IPS-11a (cell line): ENCODE data around the gene AHNAK2.
"Not testable (repeated sequence)": the region's sequence is repeated elsewhere in the genome, so short reads cannot be mapped to it uniquely, and the experiment has no call there.

Experiments
- H3K4me3 ChIP-seq: one replicate; pipeline ENCODE4 v1.5.1; 2013; ENCODE audit warnings: low read depth, low read length, control low read depth

Gene AHNAK2

DNA sequence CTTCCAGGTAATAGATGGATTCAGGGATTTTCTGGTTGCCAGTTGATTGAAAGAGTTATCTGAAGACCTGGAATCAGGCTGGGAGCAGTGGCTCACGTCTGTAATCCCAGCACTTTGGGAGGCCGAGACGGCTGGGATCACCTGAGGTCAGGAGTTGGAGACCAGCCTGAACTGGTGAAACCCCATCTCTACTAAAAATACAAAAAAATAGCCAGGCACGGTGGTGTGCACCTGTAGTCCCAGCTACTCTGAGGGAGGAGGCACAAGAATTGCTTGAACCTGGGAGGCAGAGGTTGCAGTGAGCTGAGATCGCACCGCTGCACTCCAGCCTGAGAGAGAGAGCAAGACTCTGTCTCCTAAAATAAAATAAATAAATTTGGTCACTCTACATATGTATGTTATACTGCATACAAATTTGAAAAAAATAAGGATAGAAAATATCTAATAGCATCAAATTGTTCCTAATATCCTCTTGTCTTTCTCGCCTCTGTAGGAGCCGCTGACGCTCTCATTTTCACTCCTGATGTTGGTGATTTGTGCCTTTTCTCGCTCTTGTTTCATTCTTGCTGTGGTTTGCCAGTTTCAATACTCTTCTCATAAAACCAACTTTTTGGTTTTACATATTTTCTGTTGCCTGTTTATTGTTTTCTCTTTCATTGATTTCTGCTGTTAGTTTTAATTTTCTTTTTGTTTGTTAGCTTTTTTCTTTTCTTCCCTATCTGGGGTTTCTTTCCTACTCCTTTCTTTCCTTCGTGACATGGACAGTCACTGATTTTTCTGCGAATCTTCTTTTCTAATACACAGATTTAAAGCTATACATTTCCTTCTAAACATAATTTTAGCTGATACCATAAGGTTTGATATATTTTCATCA, 77.3 kb downstream of the AHNAK2 start:
- H3K4me3 ChIP-seq = no peak overlapping the region

DNA sequence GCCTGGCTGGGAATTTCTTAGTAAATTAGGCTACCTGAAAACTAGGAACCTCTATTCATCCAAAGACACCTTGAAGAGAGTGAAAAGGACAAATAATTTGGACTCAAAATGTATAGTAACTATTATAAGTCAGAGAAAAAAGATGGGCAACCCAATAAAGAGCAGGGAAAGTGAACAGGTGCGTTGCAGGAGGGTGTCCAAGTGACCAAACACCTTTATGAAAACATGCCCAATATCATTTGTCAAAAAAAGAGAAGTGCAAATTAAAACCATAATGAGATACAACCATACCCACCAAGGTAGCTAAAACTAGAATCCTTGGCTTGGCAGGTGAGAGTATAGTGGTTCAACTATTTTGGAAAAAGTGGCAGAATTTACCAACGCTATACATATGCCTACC, 78.4 kb downstream of the AHNAK2 start:
- H3K4me3 ChIP-seq = no peak overlapping the region

DNA sequence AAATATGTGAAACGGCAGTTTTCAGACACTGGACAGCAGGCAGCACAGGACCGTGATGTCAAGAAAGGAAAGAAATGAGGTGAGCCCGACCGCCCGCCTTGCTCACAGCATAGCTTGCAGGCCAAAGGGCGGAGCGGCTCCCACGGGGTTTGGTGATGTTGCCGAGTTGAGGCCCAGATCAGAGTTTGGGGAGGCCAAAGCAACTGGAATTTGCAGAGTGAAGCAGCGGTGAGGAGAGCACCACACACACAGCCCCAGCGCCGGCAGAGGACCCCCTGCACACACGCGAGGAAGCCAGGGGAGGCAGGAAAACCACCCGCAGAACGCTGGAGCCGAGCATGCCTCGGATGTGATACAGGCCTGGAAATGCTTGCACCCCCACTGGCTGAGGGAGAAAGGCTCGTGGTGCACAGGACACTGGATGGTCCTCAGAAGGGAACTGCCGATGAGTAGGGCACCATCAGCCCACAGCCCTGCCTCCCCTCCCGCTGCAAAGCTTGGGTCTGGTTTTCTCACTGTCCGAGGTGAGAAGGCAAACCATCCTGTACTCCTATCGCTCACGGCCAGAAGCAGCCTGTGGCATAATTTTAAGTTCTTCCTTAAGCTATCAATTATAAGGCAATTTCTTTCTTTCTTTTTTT, 79.2 kb downstream of the AHNAK2 start:
- H3K4me3 ChIP-seq = no peak overlapping the region

DNA sequence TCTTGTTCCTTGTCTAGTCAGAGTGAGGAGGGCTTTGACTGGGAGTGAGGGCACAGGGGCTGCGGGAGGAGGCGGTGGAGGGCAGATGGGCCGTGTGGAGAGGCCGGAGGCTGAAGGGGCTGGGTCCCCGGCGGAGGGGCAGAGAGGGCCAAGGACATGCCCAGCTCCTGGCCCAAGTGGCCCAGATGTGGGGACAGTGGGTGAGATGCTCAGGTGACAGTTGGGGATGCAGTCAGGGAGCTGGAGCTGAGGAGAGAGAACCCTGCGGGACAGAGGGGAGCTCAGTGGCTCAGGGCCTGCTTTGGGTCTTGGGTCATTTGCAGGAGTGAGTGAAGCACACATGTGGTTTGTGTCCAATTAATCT, 80.0 kb downstream of the AHNAK2 start:
- no peak overlapping the region for H3K4me3 ChIP-seq

DNA sequence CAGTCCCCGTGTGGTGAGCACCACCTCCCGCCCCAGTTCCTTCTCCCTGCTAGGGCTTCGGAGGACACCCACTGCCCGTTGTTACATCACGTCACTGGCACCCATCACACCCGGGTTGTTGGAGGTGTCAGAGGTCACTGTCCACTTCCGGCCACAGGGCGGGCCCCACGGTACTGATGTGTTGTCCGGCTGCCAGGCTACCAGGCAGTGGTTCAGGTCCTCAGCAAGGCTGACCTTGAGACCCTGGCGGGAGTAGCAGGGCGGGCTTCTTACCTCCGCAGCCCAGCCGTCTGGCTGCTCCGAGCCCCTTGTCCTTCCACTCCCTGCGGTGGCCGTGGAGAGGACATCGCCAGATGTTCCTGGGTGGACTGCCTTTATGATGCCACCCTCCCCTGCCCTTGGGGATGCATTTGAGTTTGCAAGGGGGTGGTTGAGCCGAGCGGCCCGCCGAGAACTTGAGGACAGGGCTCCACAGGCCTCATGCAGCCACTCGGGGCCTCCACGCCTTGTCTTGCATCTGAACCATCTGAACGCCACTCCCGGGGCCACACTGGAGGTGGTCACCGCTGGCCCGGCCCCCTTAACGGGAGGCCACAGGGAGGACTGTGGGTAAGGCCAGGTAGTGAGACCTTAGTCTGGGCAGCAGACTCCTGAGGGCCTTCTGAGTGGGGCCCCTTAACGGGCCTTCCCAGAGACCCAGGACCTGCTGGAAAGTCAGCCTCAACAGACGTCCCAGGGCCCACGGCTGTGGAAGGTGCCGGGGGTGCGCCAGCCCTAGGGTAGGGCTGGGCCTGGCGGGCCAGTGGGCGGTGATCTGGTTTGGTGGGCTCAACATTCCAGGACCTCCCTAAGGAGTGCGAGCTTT, 80.6 kb downstream of the AHNAK2 start:
- H3K4me3 ChIP-seq = no peak overlapping the region

DNA sequence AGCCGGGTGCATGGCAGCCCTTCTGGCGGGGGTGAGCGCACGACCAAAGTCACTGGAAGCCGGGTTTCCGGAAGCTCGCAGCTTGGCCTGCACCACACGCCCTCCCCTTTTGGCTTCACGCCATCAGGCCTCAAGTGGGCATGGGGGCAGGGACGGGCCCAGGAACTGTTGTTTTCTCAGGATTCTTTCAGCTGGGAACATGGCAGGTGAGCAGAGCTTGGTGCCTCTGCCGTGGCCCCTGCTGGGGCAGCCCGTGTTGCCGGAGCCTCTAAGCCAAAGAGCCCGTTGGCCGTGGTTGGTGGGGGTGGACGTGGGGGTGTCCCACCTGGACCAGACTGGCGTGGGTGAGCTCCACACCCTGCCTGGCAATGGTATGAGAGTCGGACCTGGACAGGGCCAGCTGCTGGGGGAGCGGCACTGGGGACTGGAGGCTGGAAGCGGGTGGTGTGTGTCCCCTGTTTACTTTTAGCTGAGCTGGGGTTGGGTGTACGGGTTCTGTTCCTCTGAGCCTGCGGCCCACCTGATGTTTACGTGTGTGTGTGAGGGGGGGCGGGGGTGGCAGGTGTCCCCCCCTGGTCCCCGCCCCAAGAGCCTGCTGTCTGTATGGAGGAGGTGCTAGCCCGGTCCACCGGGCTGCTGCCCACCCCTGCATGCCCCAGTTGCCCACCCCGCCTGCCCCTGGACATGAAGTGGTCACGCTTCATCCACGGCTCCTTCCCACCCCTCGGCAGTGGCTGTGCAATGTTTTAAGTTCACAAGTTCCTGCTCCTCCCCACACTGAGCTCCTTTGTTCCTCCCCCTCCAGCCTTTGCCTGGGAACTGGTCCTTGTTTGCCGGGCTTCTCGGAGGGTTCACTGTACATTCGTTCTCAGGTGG, 82.2 kb downstream of the AHNAK2 start:
- no peak overlapping the region for H3K4me3 ChIP-seq

DNA sequence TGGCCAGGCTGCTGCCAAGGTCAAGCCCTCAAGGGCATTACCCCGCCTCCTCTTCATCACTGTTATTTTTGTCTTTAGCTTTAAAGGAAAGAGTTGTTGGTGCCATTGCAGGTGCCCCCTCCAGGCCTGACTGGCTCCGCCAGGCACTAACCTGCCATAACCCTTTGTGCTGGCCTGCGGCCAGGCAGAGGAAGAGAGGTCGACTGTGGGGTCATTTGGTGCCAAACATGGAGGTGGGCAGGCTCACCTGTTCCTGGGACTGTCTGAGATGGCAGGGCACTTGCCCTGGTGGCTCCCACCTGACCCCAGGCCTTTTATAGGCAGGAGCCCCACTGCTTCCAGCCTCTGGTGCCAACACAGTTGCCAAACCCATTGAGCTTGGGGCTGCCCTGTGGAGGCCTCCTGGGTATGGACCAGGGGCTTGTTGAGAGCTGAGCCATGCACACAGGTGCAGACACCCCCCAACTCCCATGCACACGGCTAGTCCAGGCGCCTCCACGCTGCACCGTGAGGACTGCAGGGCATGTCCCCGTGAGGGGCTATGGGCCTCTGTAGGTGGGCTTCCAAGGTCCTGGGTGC, 82.9 kb downstream of the AHNAK2 start:
- no peak overlapping the region for H3K4me3 ChIP-seq

DNA sequence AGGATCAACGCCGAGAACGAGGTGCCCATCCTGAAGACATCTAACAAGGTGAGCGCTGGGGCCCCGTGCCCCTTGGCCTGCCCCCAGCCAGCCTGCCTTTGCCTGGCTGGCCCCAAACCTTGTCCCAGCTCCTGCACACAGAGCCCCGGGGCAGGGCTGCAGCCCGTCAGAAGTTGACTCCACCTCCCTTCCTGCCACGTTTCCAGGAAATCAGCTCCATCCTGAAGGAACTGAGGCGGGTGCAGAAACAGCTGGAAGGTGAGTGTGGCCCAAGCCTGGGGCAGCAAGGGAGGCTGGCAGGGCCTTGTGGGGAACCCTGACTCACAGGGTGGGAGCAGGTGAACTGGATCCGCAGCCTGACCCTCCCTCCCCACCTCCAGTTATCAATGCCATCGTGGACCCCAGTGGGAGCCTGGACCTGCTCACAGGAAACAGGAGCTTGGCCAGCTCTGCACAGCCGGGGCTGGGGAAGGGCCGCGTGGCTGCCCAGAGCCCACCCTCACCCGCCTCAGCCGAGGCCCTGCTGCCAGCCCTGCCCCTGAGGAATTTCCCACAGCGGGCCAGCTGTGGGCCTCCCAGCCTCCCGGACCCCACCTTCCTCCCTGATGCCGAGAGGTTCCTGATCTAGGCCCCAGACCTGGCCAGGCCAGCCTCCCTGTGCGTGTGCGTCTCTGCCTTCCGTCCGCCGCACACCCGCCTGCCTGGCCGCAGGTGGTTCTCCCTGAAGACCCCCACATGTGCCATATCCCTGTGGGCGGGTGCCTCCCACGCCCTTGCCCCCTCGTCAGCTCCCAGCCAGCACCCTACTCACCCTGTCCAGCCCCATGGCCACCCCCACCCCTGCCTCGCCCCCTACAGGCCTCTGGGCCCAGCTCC, 83.6 kb downstream of the AHNAK2 start:
- no peak overlapping the region for H3K4me3 ChIP-seq

DNA sequence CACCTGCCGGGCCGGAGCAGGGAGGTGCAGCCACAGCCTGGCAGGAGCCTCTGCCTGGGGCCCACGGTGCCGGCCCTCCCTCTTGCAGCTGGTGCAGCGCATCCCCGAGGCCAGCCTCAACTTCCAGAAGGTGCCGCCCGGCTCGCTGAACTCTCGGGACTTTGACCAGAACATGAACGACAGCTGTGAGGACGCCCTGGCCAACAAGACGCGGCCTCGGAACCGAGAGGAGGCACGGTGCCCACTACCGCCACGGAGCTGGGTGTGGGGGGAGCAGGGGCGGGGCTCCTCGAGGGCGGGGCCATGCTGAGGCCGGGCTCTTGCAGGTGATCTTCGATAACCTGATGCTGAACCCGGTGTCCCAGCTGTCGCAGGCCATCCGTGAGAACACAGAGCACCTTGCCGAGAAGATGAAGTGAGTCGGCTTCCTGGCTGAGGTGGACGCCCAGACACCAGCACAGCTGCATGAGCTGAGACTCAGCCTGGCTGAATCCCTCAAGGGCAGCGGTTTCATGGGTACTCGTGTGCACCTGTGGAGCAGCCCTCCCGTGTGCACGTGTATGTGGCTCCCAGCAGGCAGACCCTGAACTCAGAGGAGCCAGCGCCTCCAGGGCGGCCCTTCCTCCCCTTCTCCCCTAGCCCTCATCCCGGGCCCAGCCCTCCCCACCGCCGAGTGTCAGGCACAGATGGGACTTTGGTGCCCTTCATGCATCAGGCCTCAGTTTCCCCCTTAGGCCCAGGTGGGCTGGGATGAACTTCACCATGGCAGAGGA, 84.6 kb downstream of the AHNAK2 start:
- no peak overlapping the region for H3K4me3 ChIP-seq

DNA sequence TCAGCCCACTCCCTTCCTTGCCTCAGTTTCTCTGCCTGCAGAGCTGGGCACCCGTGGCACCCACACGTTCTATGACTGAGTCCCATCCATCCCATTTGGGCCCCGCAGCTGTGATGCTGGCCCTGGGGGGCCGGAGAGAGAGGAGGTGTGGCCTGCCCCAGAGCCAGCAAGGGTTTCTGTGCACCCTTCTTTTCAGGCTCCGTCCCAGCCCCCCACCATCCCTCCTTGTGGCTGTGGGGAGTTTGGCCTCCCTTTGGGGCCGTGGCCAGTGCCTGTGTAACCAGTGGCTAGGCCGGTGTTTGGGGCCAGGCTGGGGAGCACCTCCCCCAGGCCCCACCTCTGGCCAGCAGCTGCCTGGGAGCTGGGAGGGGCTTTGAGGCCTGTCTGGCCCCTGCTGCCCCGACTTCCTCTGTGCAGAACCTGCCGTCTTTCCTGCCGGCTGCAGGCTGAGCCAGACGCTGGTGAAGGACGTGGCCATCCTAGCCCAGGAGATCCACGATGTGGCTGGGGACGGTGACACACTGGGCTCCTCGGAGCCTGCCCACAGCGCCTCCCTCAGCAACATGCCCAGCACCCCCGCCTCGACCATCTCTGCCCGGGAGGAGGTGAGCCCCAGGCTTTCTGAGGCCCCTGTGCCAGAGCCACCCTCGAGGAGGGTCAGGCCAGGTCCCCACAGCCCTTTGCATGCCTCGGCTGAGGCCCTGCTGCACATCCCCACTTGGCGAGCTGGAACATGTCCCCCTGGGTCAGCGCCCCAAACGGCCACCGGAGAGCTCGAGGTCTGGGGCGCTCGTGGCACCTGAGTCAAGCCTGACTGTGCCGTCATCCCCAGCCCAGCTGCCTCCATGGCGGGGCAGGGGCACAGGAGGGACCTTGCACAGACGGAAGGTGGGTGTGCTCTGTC, 85.4 kb downstream of the AHNAK2 start:
- no peak overlapping the region for H3K4me3 ChIP-seq

DNA sequence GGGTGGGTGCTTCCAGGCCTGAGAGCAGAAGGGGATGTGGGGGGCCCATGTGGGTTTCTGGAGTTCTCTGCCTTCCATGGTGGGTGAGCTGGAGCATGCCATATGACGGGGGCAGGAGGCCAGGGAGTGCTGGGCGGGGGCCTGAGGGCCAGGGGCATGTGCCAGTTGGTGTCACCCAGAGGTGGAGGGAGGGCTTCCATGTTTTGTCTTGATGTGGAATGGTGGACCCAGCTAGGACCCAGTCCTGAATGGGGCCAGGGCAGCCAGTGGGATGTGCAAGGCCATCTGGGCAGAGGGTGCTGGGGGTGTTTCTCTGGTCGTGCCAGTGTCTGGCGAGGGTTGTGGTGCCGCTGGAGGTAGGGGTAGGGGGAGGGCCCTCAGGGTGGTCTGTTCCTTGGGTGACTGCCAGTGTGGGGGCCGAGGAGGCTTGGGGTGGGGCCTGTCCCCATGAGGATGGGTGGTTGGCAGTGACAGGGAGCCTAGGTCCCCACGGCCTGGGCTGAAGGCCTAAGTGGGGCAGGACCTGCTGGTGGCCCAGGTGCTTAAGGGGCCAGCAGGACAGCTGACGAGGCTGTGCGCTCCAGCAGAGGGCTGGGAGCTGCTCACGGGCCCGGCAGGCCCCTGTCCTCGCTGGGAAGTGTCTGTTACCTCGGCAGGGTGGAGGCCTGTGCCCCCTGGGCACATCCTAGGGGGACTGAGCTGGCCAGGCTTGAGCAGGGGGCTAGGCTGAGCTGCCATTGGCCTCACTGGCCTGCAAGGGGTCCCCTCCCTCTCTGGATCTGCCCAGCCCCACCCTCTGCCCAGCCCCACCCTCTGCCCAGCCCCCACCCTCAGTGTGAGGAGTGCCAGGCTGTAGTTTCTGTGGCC, 86.3 kb downstream of the AHNAK2 start:
- H3K4me3 ChIP-seq = no peak overlapping the region

DNA sequence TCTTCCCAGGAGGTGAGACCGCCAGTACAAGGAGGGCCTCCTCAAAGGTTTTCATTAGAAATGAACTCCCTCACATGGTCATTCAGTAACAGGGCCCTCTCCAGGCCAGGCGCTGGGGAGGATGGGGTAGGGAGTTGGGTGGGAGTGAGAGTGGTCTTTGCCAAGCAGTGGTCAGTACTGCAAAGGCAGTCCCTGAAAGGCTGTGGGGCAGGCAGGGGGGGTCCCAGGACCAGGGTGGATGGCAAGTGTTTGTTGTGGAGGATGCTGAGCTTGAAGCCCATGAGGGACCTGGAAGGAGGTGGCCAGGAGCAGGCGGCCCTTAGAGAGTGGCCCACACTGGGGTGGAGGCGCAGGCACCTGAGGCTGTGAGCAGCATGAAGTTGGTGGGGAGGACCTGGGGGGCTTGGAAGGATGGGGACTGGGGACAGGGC, 87.0 kb downstream of the AHNAK2 start:
- H3K4me3 ChIP-seq = no peak overlapping the region

DNA sequence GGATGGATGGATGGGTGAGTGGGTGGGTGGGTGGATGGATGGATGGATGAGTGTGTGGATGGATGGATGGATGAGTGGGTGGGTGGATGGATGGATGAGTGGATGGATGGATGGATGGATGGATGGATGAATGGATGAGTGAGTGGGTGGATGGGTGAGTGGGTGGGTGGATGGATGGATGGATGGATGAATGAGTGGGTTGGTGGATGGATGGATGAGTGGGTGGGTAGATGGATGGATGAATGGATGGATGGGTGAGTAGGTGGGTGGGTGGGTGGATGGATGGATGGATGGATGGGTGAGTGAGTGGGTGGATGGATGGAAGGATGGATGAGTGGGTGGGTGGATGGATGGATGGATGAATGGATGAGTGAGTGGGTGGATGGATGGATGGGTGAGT, 87.9 kb downstream of the AHNAK2 start:
- not testable (repeated sequence) for H3K4me3 ChIP-seq

DNA sequence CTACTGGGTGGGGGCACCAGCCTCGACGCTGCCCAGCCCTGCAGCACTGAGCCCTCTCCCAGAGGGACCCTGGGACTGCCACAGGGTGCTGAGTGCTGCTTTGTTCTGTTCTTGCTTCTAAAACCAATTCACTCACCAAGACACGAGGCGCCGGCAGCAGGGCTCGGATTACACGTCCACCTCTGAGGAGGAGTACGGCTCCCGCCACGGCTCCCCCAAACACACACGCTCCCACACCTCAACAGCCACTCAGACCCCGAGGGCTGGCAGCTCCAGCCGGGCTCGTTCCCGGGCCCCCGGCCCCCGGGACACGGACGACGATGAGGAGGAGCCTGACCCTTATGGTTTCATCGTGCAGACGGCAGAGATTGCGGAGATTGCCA, 88.8 kb downstream of the AHNAK2 start:
- no peak overlapping the region for H3K4me3 ChIP-seq

DNA sequence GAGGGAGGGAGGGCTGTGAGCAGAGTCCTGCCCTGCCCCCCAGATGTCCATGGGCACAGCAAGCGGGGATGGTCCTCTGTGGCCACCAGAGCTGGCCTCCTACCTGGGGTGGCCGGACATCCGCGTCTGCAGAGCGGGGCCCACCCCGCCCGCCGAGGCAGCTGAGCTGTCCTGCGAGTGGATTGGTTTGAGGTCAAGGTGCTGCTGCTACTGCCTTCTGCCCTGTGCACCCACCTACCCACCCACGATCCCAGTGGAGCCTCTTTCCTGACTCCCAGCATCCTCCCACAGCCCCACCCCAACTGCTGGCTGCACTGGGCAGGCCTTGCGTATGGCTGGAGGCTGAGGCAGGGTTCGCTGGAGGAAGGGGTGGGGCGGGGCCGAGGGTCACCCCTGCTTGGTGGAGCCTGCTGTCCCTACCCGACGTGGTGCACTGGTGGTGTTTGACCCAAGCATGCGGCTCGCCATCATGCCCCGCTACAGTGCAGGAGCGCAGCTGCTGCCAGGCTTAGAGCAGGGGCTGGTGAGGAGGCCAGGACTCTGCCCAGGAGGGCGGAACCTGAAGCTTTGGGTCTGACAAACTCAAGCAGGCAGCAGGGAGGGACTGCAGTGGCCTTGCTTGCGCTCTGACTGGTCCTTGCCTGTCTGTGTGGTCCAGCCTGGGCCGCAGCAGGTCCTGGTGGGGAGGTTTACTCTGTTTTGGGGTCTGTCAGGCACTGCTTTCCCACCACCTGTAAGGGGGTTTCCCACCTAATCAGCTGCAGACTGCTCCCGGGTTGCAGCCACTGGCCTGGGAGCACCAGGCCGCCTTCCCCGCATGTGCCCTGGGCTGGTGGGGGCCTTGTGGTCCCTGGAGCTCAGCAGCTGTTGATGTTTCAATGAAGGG, 89.4 kb downstream of the AHNAK2 start:
- no peak overlapping the region for H3K4me3 ChIP-seq
